HG02763 (cell line): ENCODE data around the gene PDE4D.

Source experiments
- ATAC-seq: cut with Tn5 transposase; IDR thresholded peaks from one replicate; pipeline ENCODE4 v1.9.1; 2021; ENCODE audit warnings: mild to moderate bottlenecking, moderate library complexity; ENCODE audit not compliant: unreplicated experiment

The PDE4D gene

DNA sequence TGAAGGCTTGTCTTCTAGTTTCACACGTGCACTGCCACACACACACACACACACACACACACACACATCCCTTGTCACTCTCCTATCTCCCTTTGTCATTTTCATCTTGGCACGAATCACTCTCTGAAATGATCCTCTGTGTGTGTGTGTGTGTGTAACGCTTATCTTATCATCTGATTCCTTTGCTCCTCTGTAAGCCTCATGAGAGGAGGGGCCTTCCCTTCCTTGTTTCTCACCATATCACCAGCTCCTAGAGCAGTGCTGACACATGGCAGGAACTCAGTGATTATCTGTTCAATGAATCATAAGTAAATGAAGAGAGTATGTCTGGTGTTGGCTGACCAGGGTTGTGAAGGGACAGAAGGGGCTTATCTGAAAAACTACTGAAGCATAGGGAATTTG lies 53.3 kb downstream of the PDE4D start:
- no peak for ATAC-seq

DNA sequence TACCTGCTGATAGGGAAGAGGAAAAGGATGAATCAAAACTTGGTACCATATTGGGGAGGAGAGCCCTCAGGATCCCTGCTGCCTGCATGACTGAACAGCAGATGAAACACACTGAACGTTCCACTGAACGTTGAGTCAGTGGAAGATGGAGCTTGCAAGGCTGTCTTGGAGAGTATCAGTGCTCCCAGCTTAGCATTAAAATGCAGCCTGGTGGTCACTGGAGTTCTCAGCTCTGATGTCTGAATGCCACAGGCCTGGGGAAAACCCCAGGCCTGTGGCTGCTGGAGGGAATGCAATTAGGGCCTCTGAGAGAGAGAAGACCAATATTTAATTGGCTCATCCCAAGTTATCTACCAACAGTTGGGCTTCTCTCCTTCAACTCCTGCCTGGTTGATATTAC lies 54.5 kb downstream of the PDE4D start:
- no peak for ATAC-seq

GRCh38 chr5:59838067-59838466 lies 55.5 kb downstream of the PDE4D start:
- ATAC-seq = no peak

GRCh38 chr5:59837071-59837470 lies 56.5 kb downstream of the PDE4D start:
- no peak for ATAC-seq

DNA sequence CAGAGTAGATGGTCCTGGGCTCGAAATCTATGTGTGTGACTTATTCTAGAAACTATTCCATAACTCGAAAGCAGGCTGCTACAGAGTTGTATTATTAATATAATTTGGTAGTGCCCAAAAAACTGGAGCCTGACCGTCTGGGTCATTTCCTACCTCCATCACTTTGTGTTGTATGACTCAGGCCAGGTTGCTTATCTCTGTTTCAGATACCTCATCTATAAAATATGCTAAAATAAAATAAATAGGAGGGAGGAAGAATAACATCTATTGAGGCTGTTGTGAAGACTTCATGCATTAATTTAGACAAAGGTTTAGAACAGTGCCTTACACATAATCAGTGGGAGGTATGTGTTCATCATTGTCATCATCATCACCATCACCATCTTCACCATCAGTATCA lies 57.7 kb downstream of the PDE4D start:
- ATAC-seq = no peak

DNA sequence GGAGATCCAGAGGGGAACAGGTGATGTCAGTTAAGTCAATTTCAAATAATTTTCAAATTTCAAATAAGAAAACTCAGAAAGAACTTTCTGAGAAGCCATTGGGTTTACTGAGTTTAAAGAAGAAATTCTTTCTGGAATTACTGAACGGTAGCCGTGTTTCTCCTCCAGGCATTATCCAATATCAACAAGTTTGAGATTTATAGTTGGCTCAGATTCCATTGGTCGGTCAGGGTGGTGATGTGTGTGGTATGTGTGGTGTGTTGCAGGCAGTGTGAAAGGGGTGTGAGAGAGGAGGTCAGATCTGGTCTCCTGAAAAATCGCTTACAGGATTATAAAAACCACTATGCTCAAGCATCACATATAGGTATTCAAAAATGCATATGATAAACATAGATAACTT lies 60.1 kb downstream of the PDE4D start:
- no peak for ATAC-seq

DNA sequence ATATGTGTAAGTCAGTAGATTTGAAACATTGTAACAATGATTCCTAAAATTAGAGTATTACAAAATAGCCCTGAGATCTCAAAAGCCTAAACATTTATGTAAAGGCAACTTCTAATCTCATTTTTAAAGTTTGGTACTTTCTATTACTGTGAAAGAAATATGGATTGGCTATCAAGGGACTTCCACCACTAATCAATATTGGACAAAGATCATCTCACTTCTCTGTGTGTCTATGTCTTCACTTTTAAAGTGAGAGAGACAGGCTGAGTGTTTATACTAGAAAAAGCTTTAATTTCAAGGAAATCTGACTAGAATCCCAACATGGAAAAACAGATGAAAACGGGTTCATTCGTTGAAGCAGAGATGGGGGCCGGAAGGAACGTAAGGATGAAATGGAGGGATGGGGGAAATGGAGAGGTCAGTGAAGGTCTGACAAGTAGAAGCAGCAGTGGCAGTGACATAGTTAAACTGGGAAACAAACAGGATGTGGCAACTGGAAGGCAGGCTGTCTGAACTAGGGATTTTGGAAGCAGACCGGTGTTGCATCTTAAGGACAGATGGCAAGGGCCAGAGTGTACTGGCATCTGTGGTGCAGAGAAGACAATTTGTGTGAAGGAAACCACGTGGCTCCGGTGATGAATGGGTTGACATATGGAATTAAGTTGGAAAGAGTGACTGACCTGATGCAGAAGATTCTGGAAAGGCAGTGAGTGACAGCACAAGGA lies 60.8 kb downstream of the PDE4D start:
- ATAC-seq = no peak

- no peak for ATAC-seq
These were observed 62.1 kb downstream of the PDE4D start for GRCh38 chr5:59831326-59832010.

DNA sequence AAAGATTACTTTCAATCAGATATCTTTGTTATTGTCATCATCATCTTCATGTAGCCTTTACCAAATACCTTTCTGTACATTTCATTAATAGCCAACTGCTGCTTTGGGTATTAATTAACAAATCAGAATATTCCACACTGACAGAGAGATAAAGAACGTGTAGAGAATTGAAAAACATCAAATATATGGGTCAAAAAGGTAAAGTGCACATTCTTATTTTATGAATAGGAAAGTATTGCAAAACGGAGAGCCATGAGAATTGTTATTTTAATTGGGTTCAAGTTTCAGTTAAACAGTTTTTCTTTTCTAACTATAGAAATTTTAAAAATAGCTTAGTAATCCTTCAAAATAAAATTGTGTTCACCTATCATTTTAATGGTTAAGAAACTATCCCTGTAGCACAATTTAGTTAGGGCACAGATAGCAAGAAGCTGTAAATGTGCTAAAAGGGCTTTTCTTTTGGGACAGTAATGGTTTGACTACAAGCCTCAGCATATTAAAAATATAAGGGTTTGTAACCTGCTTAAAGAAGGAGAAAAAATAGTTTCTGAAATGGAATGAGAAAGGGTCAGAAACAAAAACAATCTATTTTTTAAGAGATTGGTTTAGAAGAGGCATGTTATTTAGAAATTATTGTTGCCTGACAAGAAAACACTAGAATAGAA lies 62.9 kb downstream of the PDE4D start:
- no peak for ATAC-seq

- ATAC-seq = no peak
These were observed 63.6 kb downstream of the PDE4D start for GRCh38 chr5:59829922-59830321.

- ATAC-seq = no peak
These were observed 64.1 kb downstream of the PDE4D start for GRCh38 chr5:59829386-59829785.

DNA sequence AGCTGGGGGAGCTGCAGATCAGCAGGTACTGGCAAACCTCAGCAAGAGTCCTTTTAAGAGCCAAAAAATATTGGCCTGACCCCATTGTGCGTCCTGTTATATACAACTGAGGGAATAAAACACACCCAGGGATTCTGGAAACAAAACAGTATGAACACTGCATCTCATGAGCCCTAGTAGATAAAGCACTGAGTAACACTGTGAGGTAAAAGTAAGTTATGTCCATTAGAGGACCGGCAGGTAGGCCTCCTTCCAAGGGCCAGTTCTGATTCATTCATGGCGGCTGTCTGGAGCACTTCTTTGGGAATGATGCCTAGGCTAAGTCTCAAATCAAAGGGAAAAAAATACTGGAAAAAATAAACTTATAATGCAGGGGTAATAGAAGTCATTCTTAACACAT lies 64.9 kb downstream of the PDE4D start:
- no peak for ATAC-seq

GRCh38 chr5:59826996-59827395 lies 66.5 kb downstream of the PDE4D start:
- ATAC-seq = no peak

- no peak for ATAC-seq
These were observed 70.1 kb downstream of the PDE4D start for GRCh38 chr5:59823420-59823819.

DNA sequence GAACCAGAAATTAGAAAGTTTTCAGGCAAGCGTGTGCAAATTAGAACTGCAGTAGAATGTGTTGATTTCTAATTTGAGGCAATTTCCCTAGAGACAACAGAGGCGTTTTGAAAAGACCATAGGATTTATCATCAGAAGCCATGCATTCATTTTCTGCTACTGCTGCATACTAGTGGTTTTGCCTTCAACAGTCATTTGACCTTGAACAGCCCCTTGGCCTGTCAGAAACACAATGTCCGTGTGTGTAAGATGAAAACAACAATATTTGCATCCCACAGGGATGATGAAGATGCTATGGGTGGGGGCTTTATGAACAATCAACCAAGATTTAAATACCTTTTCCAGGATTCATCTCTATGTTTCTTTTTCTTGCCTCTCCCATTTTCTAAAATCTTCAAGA lies 73.7 kb downstream of the PDE4D start:
- no peak for ATAC-seq

- ATAC-seq = no peak
These were observed 76.0 kb downstream of the PDE4D start for GRCh38 chr5:59817536-59817935.

- no peak for ATAC-seq
These were observed 76.7 kb downstream of the PDE4D start for GRCh38 chr5:59816654-59817300.

- ATAC-seq = no peak
These were observed 79.0 kb downstream of the PDE4D start for GRCh38 chr5:59814537-59814872.

GRCh38 chr5:59813761-59814536 lies 79.6 kb downstream of the PDE4D start:
- ATAC-seq = peak; percentile 57

- peak; percentile 60 for ATAC-seq
These were observed 83.5 kb downstream of the PDE4D start for GRCh38 chr5:59810041-59810440.

GRCh38 chr5:59807806-59808205 lies 85.7 kb downstream of the PDE4D start:
- no peak for ATAC-seq
